ENCODE measurements around the gene NIPSNAP3A.

NIPSNAP3A gene

GRCh38 chr9:104786293-104786692 lies 38.8 kb downstream of the NIPSNAP3A start:
- no peak for TF ChIP-seq CTCF (conservative IDR thresholded peaks at IDR 0.05; ENCODE audit: control insufficient read depth, insufficient read depth, low read depth, low read length)
- DNase-seq (ENCODE audit: low read depth) = no peak
- no peak overlapping the region for H3K4me3 ChIP-seq (ENCODE audit: control insufficient read depth, low read depth, low read length)

- TF ChIP-seq CTCF (conservative IDR thresholded peaks at IDR 0.05; ENCODE audit: control insufficient read depth, insufficient read depth, low read depth, low read length) = no peak
- no peak for DNase-seq (ENCODE audit: low read depth)
- H3K4me3 ChIP-seq (ENCODE audit: control insufficient read depth, low read depth, low read length) = no peak overlapping the region
These were observed 40.0 kb downstream of the NIPSNAP3A start for GRCh38 chr9:104787306-104788015.

GRCh38 chr9:104788251-104788650 lies 40.8 kb downstream of the NIPSNAP3A start:
- TF ChIP-seq CTCF (conservative IDR thresholded peaks at IDR 0.05; ENCODE audit: control insufficient read depth, insufficient read depth, low read depth, low read length) = no peak
- no peak for DNase-seq (ENCODE audit: low read depth)
- H3K4me3 ChIP-seq (ENCODE audit: control insufficient read depth, low read depth, low read length) = no peak overlapping the region

- H3K4me3 ChIP-seq (ENCODE audit: control insufficient read depth, low read depth, low read length) = no peak overlapping the region
- no peak for TF ChIP-seq CTCF (conservative IDR thresholded peaks at IDR 0.05; ENCODE audit: control insufficient read depth, insufficient read depth, low read depth, low read length)
- DNase-seq (ENCODE audit: low read depth) = no peak
These were observed 46.6 kb downstream of the NIPSNAP3A start for GRCh38 chr9:104794070-104794469.

- H3K4me3 ChIP-seq (ENCODE audit: control insufficient read depth, low read depth, low read length) = no peak overlapping the region
- no peak for TF ChIP-seq CTCF (conservative IDR thresholded peaks at IDR 0.05; ENCODE audit: control insufficient read depth, insufficient read depth, low read depth, low read length)
- DNase-seq (ENCODE audit: low read depth) = no peak
These were observed 47.6 kb downstream of the NIPSNAP3A start for GRCh38 chr9:104795082-104795481.

- H3K4me3 ChIP-seq (ENCODE audit: control insufficient read depth, low read depth, low read length) = no peak overlapping the region
- no peak for DNase-seq (ENCODE audit: low read depth)
These were observed 48.4 kb downstream of the NIPSNAP3A start for GRCh38 chr9:104795857-104796256.

More at GRCh38 chr9:104795857-104796256, 48.4 kb downstream of the NIPSNAP3A start:
- TF ChIP-seq CTCF (conservative IDR thresholded peaks at IDR 0.05; ENCODE audit: control insufficient read depth, insufficient read depth, low read depth, low read length) = no peak
